ENCODE results near the gene DHX32.

Gene DHX32

DNA sequence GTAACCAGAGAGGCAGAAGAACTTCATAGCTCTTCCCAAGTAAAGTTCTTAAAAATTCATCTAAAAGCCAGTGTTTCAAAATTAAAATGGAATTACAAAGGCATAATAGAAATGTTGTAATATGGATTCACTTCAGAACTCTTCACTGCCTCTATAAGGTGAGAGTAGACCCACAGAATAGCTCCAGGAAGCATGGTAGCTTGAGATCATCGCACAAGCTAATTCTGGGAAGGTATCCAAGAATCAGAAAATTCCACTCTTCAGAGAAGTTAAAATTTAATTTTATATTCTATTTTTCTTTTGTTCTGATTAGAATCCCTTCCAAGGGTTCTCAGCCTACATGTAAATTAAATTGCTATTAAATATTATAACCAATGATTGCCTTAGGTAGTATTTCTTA is 1.5 kb upstream of the DHX32 start:
- Histone ChIP-seq H2AFZ (ENCODE audit: low read depth) (no peak overlapping the region), H3K4me3 (IDR thresholded peaks at IDR 0.05; ENCODE audit: insufficient read depth, low read depth, low read length) (no peak overlapping the region), H3K9ac (no peak overlapping the region), H3K4me1 (ENCODE audit: low read depth, poor library complexity, severe bottlenecking) (no peaks in the 10 kb centered on the region), H3K27me3 (ENCODE audit: insufficient read depth, low read depth) (no peaks in the 10 kb centered on the region), H3K4me2 (no peak overlapping the region), H3K79me2 (ENCODE audit: insufficient read depth, low read depth) (no peaks in the 10 kb centered on the region), H4K20me1 (ENCODE audit: insufficient read depth) (no peaks in the 10 kb centered on the region), H3K36me3 (ENCODE audit: insufficient read depth) (no peaks in the 10 kb centered on the region), H3K27ac (no peak overlapping the region)
- TF ChIP-seq CTCF (conservative IDR thresholded peaks at IDR 0.05; ENCODE audit: low read depth, low read length) = no peak

DNA sequence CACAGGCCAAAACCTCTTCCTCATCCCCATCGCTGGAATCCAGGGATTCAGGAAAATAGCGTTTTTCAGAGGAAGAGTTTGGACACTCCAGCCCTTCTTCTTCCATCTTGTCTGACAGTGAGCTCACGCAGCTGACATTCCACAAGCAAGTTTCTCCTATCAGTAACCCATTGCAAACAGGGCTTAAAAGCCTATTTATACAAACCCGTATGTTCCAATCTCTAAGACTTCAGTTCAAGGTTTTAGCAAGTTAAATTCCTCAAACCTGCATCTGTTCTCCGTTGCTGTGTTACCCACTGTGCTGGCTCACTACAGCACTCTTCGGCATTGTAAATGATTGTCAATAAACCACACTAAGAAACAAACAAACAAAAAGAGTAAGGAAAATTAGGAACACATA is 373 bp downstream of the DHX32 start:
- no peak for TF ChIP-seq CTCF (conservative IDR thresholded peaks at IDR 0.05; ENCODE audit: low read depth, low read length)
- H3K79me2 ChIP-seq (ENCODE audit: insufficient read depth, low read depth) = no peaks in the 10 kb centered on the region
- H2AFZ ChIP-seq (ENCODE audit: low read depth) = no peak overlapping the region
- no peaks in the 10 kb centered on the region for H4K20me1 ChIP-seq (ENCODE audit: insufficient read depth)
- H3K27me3 ChIP-seq (ENCODE audit: insufficient read depth, low read depth) = no peaks in the 10 kb centered on the region
- no peak overlapping the region for H3K4me2 ChIP-seq
- no peak overlapping the region for H3K4me3 ChIP-seq (IDR thresholded peaks at IDR 0.05; ENCODE audit: insufficient read depth, low read depth, low read length)
- H3K36me3 ChIP-seq (ENCODE audit: insufficient read depth) = no peaks in the 10 kb centered on the region
- no peak overlapping the region for H3K9ac ChIP-seq
- no peak overlapping the region for H3K27ac ChIP-seq
- no peaks in the 10 kb centered on the region for H3K4me1 ChIP-seq (ENCODE audit: low read depth, poor library complexity, severe bottlenecking)

DNA sequence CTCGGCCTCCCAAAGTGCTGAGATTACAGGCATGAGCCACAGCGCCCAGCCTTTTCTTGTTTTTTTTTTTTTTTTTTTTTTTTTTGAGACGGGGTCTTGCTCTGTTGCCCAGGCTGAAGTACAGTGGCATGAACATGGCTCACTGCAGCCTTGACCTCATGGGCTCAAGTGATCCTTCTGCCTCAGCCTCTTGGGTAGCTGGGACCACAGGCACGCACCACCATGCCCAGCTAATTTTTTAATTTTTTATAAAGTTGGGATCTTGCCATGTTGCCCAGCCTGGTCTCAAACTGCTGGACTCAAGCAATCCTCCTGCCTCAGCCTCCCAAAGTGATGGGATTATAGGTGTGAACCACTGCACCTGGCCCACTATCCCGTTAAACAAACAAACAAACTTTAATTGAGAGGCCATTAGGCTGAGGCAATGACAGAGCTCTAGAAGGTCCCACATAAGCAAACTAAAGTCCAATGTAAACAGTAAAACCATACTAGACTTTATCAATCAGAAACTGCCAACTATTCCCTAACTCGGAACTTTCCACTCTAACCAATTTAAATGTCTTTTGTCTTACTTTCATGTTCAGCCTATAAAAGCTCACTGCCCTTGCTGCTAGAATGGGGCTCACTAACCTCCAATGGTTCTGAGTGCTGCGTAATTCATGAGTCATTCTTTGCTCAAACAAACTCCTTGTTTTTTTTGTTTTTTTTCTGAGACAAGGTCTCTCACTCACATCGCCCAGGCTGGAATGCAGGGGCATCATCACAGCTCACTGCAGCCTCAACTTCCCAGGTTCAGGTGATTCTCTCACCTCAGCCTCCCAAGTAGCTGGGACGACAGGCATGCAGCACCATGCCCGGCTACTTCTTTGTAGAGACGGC is 1.9 kb downstream of the DHX32 start:
- Histone ChIP-seq H3K36me3 (ENCODE audit: insufficient read depth) (no peaks in the 10 kb centered on the region), H3K27ac (no peak overlapping the region)

DNA sequence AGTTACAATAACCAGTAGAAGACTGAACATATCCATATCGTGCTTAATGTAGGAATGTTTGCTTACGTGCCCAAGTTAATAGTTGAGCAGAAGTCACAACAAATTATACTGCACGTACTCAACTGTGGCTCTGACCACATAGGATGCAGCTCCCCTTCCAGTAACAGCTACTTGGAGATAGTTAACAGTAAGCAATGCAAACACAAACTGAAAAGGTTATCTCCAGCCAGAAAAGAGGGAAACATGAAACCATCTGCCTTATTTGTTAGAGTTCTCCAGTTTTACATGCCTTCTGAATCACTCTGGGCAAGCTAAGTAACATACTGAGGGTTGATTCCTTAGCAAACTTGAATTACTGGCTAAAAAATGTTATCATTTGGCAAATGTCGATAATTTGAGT is 9.8 kb downstream of the DHX32 start:
- Histone ChIP-seq H3K4me3 (IDR thresholded peaks at IDR 0.05; ENCODE audit: insufficient read depth, low read depth, low read length) (no peak overlapping the region), H3K9ac (no peak overlapping the region), H3K4me1 (ENCODE audit: low read depth, poor library complexity, severe bottlenecking) (no peaks in the 10 kb centered on the region), H3K36me3 (ENCODE audit: insufficient read depth) (no peaks in the 10 kb centered on the region), H3K79me2 (ENCODE audit: insufficient read depth, low read depth) (no peaks in the 10 kb centered on the region), H3K27me3 (ENCODE audit: insufficient read depth, low read depth) (no peaks in the 10 kb centered on the region), H4K20me1 (ENCODE audit: insufficient read depth) (no peaks in the 10 kb centered on the region), H2AFZ (ENCODE audit: low read depth) (no peak overlapping the region), H3K27ac (no peak overlapping the region), H3K4me2 (no peak overlapping the region)
- no peak for TF ChIP-seq CTCF (conservative IDR thresholded peaks at IDR 0.05; ENCODE audit: low read depth, low read length)

More for the DNA sequence above, 1.9 kb downstream of the DHX32 start:
- Histone ChIP-seq H3K4me3 (IDR thresholded peaks at IDR 0.05; ENCODE audit: insufficient read depth, low read depth, low read length) (no peak overlapping the region), H4K20me1 (ENCODE audit: insufficient read depth) (no peaks in the 10 kb centered on the region), H3K4me2 (no peak overlapping the region), H3K4me1 (ENCODE audit: low read depth, poor library complexity, severe bottlenecking) (no peaks in the 10 kb centered on the region), H2AFZ (ENCODE audit: low read depth) (no peak overlapping the region), H3K79me2 (ENCODE audit: insufficient read depth, low read depth) (no peaks in the 10 kb centered on the region), H3K27me3 (ENCODE audit: insufficient read depth, low read depth) (no peaks in the 10 kb centered on the region), H3K9ac (no peak overlapping the region)
- no peak for TF ChIP-seq CTCF (conservative IDR thresholded peaks at IDR 0.05; ENCODE audit: low read depth, low read length)
